Measurements from ENCODE around the gene SLC12A7.

DNA sequence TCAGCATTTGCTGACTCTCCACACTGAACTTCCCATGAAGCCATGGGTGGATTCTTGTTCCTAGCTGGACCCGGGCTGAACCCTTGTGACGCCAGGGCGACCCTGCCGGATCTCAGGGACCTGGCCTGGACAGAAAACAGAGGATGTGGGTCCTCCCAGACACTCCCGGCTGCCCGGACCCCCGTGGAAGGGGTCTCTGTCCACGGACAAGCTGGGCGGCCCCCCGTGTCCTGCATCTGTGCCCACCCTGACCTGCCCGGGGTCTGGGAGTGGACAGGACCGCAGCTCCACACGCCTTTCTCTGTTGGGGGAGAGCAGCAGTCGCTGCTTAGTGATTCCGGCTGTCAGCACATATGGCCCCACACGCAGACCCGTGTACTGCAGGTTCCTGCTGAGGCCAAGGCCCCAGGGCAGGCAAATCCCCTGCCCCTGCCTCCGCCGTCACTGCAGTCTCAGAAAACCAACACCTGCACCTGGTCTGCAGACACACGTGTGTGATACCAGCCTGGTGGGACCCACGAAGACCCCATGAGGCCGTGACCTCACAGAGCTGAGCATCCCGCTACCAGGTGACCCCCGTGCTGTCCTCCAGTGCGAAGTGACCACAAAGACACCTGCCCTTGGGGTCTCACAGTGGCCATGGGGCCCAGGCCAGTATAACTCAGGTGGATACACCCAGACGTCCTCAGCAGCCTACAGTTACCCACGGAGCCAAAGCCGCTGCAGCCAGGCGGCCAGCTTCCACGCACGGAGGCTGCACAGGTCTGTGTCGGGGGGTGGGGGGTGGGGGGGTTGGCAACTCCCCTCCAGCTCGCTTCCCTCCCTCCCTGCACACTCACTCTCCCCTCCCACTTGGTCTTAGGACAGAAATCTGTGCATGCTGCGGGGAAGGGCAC lies 52.6 kb downstream of the SLC12A7 start:
- TF ChIP-seq, protein P1, sequence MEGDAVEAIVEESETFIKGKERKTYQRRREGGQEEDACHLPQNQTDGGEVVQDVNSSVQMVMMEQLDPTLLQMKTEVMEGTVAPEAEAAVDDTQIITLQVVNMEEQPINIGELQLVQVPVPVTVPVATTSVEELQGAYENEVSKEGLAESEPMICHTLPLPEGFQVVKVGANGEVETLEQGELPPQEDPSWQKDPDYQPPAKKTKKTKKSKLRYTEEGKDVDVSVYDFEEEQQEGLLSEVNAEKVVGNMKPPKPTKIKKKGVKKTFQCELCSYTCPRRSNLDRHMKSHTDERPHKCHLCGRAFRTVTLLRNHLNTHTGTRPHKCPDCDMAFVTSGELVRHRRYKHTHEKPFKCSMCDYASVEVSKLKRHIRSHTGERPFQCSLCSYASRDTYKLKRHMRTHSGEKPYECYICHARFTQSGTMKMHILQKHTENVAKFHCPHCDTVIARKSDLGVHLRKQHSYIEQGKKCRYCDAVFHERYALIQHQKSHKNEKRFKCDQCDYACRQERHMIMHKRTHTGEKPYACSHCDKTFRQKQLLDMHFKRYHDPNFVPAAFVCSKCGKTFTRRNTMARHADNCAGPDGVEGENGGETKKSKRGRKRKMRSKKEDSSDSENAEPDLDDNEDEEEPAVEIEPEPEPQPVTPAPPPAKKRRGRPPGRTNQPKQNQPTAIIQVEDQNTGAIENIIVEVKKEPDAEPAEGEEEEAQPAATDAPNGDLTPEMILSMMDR (conservative IDR thresholded peaks at IDR 0.05; ENCODE audit: low read length): no peak
- TF ChIP-seq EZH2phosphoT487 (IDR thresholded peaks at IDR 0.05; ENCODE audit: borderline replicate concordance, low read depth, low read length): no peak
